Effector memory CD4-positive, alpha-beta T cell (primary cell): ENCODE data around the gene CHST6.
A peak's percentile ranks its signal among the peaks of the same experiment; 100 is the strongest.
"Not testable (repeated sequence)": the region's sequence is repeated elsewhere in the genome, so short reads cannot be mapped to it uniquely, and the experiment has no call there.

ENCODE experiments used
- DNase-seq, 3 donors: peaks; one replicate each; pipeline ENCODE4 v3.0.0-alpha.2; 2020
- H3K27ac ChIP-seq: 2 replicates; pipeline ENCODE4 v1.7.0; 2013; ENCODE audit warnings: mild to moderate bottlenecking, low read length, moderate library complexity; ENCODE audit not compliant: insufficient read depth, poor library complexity, severe bottlenecking
- H3K27me3 ChIP-seq: replicated peaks from 2 replicates; pipeline ENCODE4 v1.7.0; 2013; ENCODE audit warnings: mild to moderate bottlenecking, low read length; ENCODE audit not compliant: insufficient read depth, control insufficient read depth, poor library complexity, severe bottlenecking
- H3K36me3 ChIP-seq: 2 replicates; pipeline ENCODE4 v1.7.0; 2013; ENCODE audit warnings: mild to moderate bottlenecking, low read length, moderate library complexity; ENCODE audit not compliant: control insufficient read depth, insufficient read depth
- H3K4me1 ChIP-seq: 2 replicates; pipeline ENCODE4 v1.7.0; 2013; ENCODE audit warnings: low read length, mild to moderate bottlenecking; ENCODE audit not compliant: control insufficient read depth, insufficient read depth, poor library complexity, severe bottlenecking
- H3K4me3 ChIP-seq: 2 replicates; pipeline ENCODE4 v1.7.0; 2013; ENCODE audit warnings: low read length, low read depth, mild to moderate bottlenecking; ENCODE audit not compliant: insufficient read depth, poor library complexity, severe bottlenecking
- H3K9me3 ChIP-seq: 2 replicates; pipeline ENCODE4 v1.7.0; 2013; ENCODE audit warnings: mild to moderate bottlenecking, low read length, moderate library complexity; ENCODE audit not compliant: control insufficient read depth

The CHST6 gene

DNA sequence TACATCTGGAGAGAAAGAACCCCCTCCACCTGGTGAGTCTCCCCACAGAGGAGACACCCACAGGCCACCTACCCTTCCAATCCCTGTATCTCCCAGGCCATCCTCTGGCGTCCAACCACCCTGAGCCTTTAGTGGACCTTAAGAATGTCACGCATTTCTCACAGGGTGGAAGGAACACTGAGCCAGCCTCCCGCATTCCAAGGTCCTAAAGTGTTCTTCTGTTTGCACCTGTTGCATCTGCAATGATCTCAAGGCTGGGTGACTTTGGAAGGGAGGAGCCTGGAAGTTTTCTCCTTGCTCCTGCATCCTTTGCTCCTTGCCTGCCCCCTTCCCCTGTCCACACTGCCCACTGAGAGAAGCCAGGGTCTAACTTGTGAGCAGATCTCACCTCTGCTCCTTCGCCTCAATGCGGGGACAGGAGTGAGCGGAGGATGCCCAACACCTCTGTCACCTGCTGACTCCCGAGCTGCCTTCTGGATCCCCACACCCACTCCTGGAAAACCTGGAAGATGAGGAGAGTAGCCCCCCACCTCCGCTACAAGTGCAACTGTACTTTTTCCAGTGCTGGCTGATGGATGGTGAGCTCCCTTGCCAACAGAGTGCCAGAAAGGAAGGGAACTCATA lies 37.0 kb upstream of the CHST6 start:
- H3K9me3 ChIP-seq = no peaks in the 10 kb centered on the region
- H3K27me3 ChIP-seq = no peaks in the 10 kb centered on the region
- no peak for DNase-seq
- H3K27ac ChIP-seq = no peak overlapping the region
- H3K4me3 ChIP-seq = no peak overlapping the region
- H3K4me1 ChIP-seq = no peaks in the 10 kb centered on the region
- no peaks in the 10 kb centered on the region for H3K36me3 ChIP-seq

GRCh38 chr16:75529959-75530358 lies 34.7 kb upstream of the CHST6 start:
- H3K27ac ChIP-seq = no peak overlapping the region
- no peaks in the 10 kb centered on the region for H3K4me1 ChIP-seq
- H3K9me3 ChIP-seq = no peaks in the 10 kb centered on the region
- no peak for DNase-seq
- H3K27me3 ChIP-seq = no peaks in the 10 kb centered on the region
- H3K4me3 ChIP-seq = no peak overlapping the region
- no peaks in the 10 kb centered on the region for H3K36me3 ChIP-seq

GRCh38 chr16:75529056-75529905 lies 34.0 kb upstream of the CHST6 start:
- H3K9me3 ChIP-seq = no peaks in the 10 kb centered on the region
- H3K4me1 ChIP-seq = no peaks in the 10 kb centered on the region
- H3K36me3 ChIP-seq = no peaks in the 10 kb centered on the region
- H3K27ac ChIP-seq = no peak overlapping the region
- no peak overlapping the region for H3K4me3 ChIP-seq
- no peak for DNase-seq
- H3K27me3 ChIP-seq = no peaks in the 10 kb centered on the region

DNA sequence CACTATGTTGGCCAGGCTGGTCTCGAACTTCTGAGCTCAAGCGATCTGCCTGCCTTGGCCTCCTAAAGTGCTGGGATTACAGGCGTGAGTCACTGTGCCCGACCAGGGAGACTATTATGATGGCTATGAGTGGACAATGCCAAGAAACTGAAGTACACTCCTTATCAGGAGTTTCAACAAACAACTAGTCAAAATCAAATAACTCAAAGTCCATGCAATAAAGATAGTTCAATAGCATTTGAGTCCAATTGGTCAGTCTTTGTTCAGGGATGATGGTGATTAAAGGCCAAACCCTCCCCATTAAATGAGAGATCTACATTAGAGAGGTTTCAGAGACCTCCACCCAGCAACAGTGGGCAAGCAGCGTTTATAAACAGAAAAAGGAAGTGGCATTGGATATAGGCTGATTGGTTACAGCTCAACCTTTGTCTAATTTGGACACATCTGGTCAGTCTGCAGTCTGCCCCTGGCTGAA lies 32.6 kb upstream of the CHST6 start:
- H3K36me3 ChIP-seq = no peaks in the 10 kb centered on the region
- no peak overlapping the region for H3K27ac ChIP-seq
- H3K27me3 ChIP-seq = no peaks in the 10 kb centered on the region
- H3K4me3 ChIP-seq = no peak overlapping the region
- H3K4me1 ChIP-seq = no peaks in the 10 kb centered on the region
- no peak for DNase-seq
- no peaks in the 10 kb centered on the region for H3K9me3 ChIP-seq

- Histone ChIP-seq H3K4me3 (no peak overlapping the region), H3K27ac (no peak overlapping the region), H3K4me1 (no peaks in the 10 kb centered on the region), H3K36me3 (no peaks in the 10 kb centered on the region), H3K27me3 (no peaks in the 10 kb centered on the region), H3K9me3 (no peaks in the 10 kb centered on the region)
- no peak for DNase-seq
Measured at GRCh38 chr16:75526032-75526790, 31.0 kb upstream of the CHST6 start.

- Histone ChIP-seq H3K4me3 (no peak overlapping the region), H3K27ac (no peak overlapping the region), H3K4me1 (no peaks in the 10 kb centered on the region), H3K9me3 (no peaks in the 10 kb centered on the region), H3K36me3 (no peaks in the 10 kb centered on the region), H3K27me3 (no peaks in the 10 kb centered on the region)
- DNase-seq = no peak
Measured at GRCh38 chr16:75519175-75519574, 23.9 kb upstream of the CHST6 start.

- H3K9me3 ChIP-seq, H3K4me1 ChIP-seq, DNase-seq, H3K27me3 ChIP-seq, H3K36me3 ChIP-seq: not testable (repeated sequence)
- Histone ChIP-seq H3K27ac (peak overlapping the region; percentile 75), H3K4me3 (peak overlapping the region; percentile 92)
Measured at GRCh38 chr16:75516189-75516966, 21.1 kb upstream of the CHST6 start.

GRCh38 chr16:75514296-75514695 lies 19.1 kb upstream of the CHST6 start:
- Histone ChIP-seq H3K4me1 (no peaks in the 10 kb centered on the region), H3K36me3 (no peaks in the 10 kb centered on the region), H3K27me3 (no peaks in the 10 kb centered on the region), H3K4me3 (no peak overlapping the region), H3K9me3 (no peaks in the 10 kb centered on the region), H3K27ac (no peak overlapping the region)
- DNase-seq = no peak

GRCh38 chr16:75506574-75506973 lies 11.3 kb upstream of the CHST6 start:
- no peaks in the 10 kb centered on the region for H3K36me3 ChIP-seq
- H3K4me3 ChIP-seq = no peak overlapping the region
- no peak for DNase-seq
- H3K9me3 ChIP-seq = no peaks in the 10 kb centered on the region
- no peaks in the 10 kb centered on the region for H3K27me3 ChIP-seq
- H3K4me1 ChIP-seq = no peaks in the 10 kb centered on the region
- H3K27ac ChIP-seq = no peak overlapping the region
